Stimulated activated CD8-positive, alpha-beta memory T cell treated with anti-CD3 and anti-CD28 coated beads, Interleukin-15, amount 100 ng/mL, for 24 hours (primary cell): ENCODE measurements around the gene PDZK1IP1.
"Not testable (repeated sequence)": the region's sequence is repeated elsewhere in the genome, so short reads cannot be mapped to it uniquely, and the experiment has no call there.

ENCODE experiments used
- DNase-seq: peaks from one replicate; pipeline ENCODE4 v3.0.0-alpha.2; 2020; ENCODE audit warnings: low read depth

PDZK1IP1 gene

GRCh38 chr1:47196622-47197021 is 6.8 kb upstream of the PDZK1IP1 start:
- DNase-seq, result no peak

- DNase-seq, result not testable (repeated sequence)
These were observed 6.1 kb upstream of the PDZK1IP1 start for GRCh38 chr1:47195981-47196380.

GRCh38 chr1:47194311-47194710 is 4.5 kb upstream of the PDZK1IP1 start:
- DNase-seq, result no peak

- not testable (repeated sequence) for DNase-seq
These were observed 3.7 kb upstream of the PDZK1IP1 start for GRCh38 chr1:47193496-47193895.

- peak; percentile 47 for DNase-seq
These were observed 2.9 kb upstream of the PDZK1IP1 start for GRCh38 chr1:47192458-47193384.

GRCh38 chr1:47191940-47192457 is 2.2 kb upstream of the PDZK1IP1 start:
- DNase-seq, result no peak

DNA sequence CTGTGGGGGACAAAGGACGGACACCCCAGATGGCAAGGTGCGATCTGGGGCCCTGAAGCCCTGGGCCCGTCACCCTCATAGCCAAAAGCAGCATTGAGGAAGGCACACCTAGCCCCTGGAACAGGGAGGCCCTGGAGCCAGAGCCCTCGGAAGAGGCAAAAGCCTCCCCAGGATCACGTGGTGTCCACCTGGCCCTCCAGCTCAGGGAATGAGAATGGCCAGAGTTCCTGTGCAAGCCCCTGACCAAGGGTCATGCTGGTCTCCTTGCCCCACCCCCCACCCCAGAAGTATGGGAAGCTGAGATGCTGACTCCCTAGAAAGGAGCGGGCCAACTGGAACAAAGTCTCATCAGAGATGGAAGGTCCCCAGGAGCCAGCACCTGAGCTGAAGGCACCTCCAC is 1.0 kb upstream of the PDZK1IP1 start:
- DNase-seq, result no peak

DNA sequence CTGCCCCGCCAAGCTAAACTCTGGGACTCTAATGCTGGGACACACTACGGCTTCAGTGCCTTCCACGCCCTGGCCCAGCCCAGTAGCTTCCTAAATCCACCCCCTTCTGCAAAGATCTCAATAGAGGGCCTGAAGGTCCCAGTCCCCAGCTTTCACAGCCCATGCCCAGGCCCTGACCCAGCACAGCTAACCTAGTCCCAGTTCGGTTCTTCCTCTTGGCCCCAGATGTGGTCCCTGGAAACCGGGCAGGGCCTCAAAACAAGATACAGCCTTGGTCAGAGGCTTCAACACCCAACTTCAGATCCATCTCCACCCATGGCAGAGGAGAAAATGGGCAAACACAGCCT is 646 bp upstream of the PDZK1IP1 start:
- DNase-seq, result no peak

- DNase-seq, result no peak
These were observed 748 bp downstream of the PDZK1IP1 start for GRCh38 chr1:47188791-47189785.

GRCh38 chr1:47187926-47188250 is 1.9 kb downstream of the PDZK1IP1 start:
- DNase-seq, result no peak

DNA sequence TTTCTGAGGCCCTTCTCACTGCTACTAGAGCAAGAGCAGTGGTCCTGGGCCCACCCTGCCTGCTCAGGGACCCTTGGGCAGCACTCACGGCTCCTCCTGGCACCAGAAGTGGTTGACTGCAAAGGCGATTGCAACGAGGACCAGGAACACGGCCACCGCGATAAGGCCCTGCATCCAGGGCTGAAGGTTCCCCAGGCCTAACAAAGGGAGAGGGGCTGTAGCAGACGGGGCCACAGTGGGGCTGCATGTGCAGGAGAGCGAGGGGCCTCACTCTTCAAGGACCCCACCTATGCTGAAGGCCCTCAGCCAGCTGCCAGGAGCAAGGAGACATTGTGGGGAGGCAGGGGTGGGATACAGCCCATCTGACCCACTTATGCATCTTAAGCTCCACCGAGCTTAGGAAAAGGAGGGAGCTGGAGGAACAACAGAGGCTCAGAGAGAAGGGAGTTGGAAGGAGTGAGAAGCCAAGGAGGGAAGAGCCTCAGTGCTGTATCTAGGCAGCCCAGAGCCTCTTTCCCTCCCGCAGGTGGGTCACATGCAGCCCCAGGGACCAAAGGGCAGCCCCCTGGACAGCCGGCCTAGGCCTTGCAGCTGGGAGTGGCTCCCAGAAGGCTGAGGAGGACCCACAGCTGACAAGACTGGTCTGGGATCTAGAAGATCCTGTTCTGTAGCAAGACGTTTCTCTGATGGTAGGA is 2.5 kb downstream of the PDZK1IP1 start:
- DNase-seq, result no peak

- no peak for DNase-seq
These were observed 3.3 kb downstream of the PDZK1IP1 start for GRCh38 chr1:47186267-47187185.

DNA sequence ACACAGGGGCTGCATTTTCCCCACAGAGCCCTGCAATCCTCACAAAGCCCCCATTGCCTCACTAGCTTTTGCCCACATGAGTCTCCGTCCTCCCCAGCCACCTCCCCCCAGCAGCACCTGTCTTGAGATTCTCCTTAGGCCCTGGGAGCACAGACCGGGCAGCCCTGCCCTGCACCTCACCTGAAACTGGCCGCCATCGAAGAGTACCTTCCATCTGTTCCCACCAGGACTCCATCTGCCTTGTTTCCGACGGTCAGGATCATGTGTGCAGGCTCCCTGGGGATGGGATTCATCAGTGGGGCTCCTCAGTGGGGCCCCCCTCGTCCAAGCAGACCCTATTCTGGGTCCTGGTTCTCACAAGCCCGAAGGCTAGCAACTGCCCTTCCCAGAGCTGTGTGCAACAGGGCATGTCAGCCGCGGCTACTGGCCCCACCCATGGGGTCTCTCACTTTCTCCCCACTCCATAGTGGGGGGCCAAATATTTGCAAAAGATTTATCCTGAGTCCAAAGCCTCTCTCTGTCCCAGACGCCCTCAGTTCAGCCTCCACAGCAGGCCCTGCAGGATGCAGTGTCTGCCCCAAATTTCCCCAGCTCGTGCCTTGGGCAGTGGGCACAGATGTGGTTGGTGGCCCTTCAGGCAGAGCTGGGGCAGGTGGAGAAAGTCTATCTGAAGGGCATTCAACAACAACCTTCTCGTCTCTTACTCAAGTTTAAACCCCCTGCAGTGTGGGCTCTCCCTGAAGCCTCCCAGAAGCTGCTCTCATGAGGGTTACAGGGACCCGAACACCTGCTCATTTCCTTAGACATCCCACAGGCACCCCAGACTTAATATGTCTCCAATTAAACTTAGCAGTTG is 4.8 kb downstream of the PDZK1IP1 start:
- no peak for DNase-seq

- no peak for DNase-seq
These were observed 5.6 kb downstream of the PDZK1IP1 start for GRCh38 chr1:47184090-47184821.

DNA sequence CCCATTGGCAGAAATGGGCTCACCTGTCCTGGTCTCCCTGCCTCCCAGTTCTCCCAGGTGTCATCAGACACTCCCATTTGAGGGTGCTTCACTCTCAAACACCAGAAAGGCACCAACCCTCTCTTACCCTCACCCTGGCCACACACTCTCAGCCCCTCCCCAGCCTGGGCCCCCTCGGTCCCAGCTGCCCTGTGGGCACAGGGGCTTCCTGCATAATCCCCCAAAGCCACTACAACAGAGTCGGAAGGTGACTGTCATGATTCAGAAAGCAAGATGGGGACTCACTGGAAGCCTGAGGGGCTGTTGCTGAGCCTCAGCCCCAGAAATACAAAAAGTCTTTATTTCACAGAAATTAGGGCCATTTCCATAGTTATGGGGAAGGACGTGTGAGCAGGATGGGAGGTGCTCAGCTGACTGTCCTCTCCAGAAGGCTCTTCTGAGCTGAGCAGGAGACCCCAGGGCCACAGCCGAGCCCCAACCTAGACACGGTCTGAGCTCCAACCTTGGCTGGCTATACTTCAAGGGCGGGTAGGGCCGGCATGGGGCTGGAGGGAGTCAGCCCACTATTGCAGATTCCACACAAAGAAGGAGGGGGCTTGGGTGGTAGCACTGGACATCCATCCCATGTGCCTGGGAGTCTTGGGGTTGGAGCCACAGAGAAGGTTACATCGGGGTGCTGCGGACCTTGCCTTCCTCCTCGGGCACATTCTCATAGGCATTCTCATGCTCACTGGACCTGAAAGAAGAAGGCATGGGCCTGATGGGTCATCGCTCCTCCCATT is 6.3 kb downstream of the PDZK1IP1 start:
- DNase-seq, result no peak

DNA sequence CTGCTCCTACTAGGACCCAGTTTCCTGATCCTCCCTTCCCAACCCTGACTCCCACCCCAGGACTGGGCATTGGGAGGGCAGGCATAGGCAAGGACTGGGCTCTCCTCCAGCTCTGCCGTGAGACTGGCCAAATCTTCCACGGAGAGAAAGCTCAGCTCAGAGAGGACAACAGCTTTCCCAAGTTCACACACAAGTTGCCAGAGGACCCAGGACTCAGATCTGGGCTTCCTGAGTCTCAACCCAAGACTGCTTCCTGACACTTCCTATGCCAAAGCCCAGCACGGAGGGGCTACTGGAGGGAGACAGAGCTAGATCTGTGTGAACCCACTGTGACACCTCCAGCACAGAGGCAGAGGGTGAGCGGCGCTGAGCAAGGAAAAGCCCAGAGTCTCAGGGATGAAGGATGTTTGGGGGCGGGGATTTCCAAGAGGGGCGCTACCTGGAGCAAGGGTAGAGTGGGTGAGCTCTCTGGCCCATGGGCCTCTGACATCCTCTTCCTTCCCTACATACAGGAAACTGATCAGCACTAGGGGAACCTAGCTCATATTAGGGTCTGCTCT is 7.1 kb downstream of the PDZK1IP1 start:
- no peak for DNase-seq

DNA sequence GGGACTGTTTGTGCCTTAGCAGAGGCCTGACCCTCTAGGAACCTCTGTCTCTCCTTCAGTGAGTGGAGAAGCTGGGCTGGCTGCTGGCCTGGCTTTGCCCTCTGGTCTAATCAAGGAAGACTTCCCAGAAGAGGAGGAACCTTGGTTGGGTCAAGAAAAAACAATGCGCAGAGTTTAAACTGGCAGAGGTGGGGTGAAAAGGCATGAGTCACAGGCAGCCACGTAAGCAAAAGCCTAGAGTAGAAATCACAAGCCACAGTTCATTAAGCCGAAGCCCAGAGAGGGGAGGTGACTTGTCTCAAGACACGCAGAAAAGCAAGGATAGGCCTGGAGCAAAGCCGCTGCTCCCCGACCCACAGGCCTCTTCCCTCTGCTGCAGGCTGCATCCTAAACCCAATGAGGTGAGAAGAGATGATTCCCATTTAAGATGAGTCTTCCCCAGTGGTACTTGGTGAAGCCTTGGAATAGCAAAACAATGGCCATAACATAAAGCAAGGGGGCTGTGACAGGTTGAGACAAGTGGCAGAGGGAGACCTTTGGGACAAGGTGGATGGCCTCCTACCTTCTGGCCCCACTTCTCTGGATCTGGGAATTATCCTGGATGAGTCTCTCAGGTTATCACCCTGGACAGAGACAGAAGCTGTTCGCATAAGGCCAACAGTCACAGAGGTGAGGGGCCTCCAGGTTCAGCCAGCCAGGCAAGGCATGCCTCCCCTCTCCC is 7.7 kb downstream of the PDZK1IP1 start:
- DNase-seq, result no peak
